K562 (cell line): ENCODE results near the gene SLC33A1. TPM values are rescaled to one million over a fixed set of nuclear protein-coding genes. Genes with fewer than 3 reads are reported as not detected.

Experiments
- BRD9 ChIP-seq: fragments of 450-650 bp; IDR thresholded peaks from 2 replicates; pipeline ENCODE4 v1.6.1; 2018; ENCODE audit warnings: low read depth; ENCODE audit not compliant: partially characterized antibody
- CCNT2 ChIP-seq: IDR thresholded peaks from 2 replicates; pipeline ENCODE4 v1.6.1; 2011; ENCODE audit warnings: borderline replicate concordance, low read depth, mild to moderate bottlenecking, moderate library complexity, mixed read lengths, low read length; ENCODE audit not compliant: insufficient read length; ENCODE audit errors: extremely low read depth
- CEBPB ChIP-seq: fragments of 450-650 bp; IDR thresholded peaks from 2 replicates; pipeline ENCODE4 v1.6.1; 2016; ENCODE audit warnings: missing genetic modification characterization, missing compliant biosample characterization
- ELF2 ChIP-seq: fragments of 250-450 bp; sonication (Bioruptor Pico); IDR thresholded peaks from 2 replicates; pipeline ENCODE4 v1.5.0; 2021; ENCODE audit warnings: mild to moderate bottlenecking
- EP300 ChIP-seq: IDR thresholded peaks from 2 replicates; pipeline ENCODE4 v1.6.1; 2012; ENCODE audit warnings: low read length, improper control_type of control experiment
- FOS ChIP-seq: IDR thresholded peaks from 3 replicates; pipeline ENCODE4 v1.6.1; 2011; ENCODE audit not compliant: insufficient read length; ENCODE audit errors: extremely low read depth
- FOXP1 ChIP-seq: sonication (generic); formaldehyde crosslinking; IDR thresholded peaks from 2 replicates; pipeline ENCODE4 v1.8.0; 2022; ENCODE audit warnings: mild to moderate bottlenecking, missing genetic modification reagents
- NBN ChIP-seq: fragments of 450-650 bp; IDR thresholded peaks from 2 replicates; pipeline ENCODE4 v1.6.1; 2016; ENCODE audit warnings: low read depth, mild to moderate bottlenecking
- RHOXF2B ChIP-seq: fragments of 250-450 bp; sonication (Bioruptor Pico); conservative IDR thresholded peaks from 2 replicates; pipeline ENCODE4 v1.5.1; 2021
- SMAD2 ChIP-seq: fragments of 150-350 bp; IDR thresholded peaks from 2 replicates; pipeline ENCODE4 v1.6.1; 2014; ENCODE audit warnings: low read depth, mild to moderate bottlenecking, low read length
- TRIM24 ChIP-seq, 2 experiments: fragments of 450-650 bp; IDR thresholded peaks; 2 replicates each; pipeline ENCODE4 v1.6.1; 2016
- YBX1 ChIP-seq: fragments of 450-650 bp; IDR thresholded peaks from 2 replicates; pipeline ENCODE4 v1.7.1; 2016; ENCODE audit warnings: mild to moderate bottlenecking
- ZNF239 ChIP-seq: fragments of 250-450 bp; sonication (Bioruptor Pico); IDR thresholded peaks from 2 replicates; pipeline ENCODE4 v1.4.0; 2020; ENCODE audit warnings: mild to moderate bottlenecking
- polyA plus RNA-seq, 8 experiments: library from polyadenylated mRNA; depleted of rRNA in 4 of 8; stranded (reverse) in 5 of 8; unstranded in 3 of 8; fragments of >200 nt; fragmentation: Nextera tagmentation in 2 of 8; fragmentation: Illumina TruSeq in 1 of 8; extraction: Ambion mirVana in 2 of 8; extraction: Trizol in 1 of 8; gene quantifications; 2 replicates each; pipeline versions ENCODE4 v1.2.1 to v1.2.3, GENCODE V29; 2011 to 2014; ENCODE audit warnings: inconsistent platforms in 1 of 8, missing spikeins in 1 of 8
- total RNA-seq, 7 experiments: library from RNA; depleted of rRNA in 6 of 7; stranded (reverse); fragments of >200 nt in 6 of 7; fragmentation: Illumina TruSeq in 2 of 7; extraction: Trizol in 2 of 7; gene quantifications; 2 replicates each; pipeline versions ENCODE4 v1.2.1 to v1.2.3, GENCODE V29; 2011 to 2021; ENCODE audit warnings: low replicate concordance in 1 of 7
- TF ChIP-seq, protein P1 (sequence below): fragments of 250-450 bp; sonication (Bioruptor Pico); IDR thresholded peaks from 2 replicates; pipeline ENCODE4 v1.5.0; 2020; ENCODE audit warnings: mild to moderate bottlenecking, borderline replicate concordance
- TF ChIP-seq, protein P2 (sequence below): sonication (generic); formaldehyde crosslinking; IDR thresholded peaks from 2 replicates; pipeline ENCODE4 v1.9.0; 2022; ENCODE audit warnings: mild to moderate bottlenecking, missing genetic modification reagents
- TF ChIP-seq, protein P3 (sequence below), 2 experiments: fragments of 450-650 bp; IDR thresholded peaks; 2 replicates each; pipeline ENCODE4 v1.6.1; 2018; ENCODE audit warnings: mild to moderate bottlenecking in 2 of 2, low read depth in 1 of 2; ENCODE audit not compliant: partially characterized antibody in 2 of 2
- TF ChIP-seq, protein P4 (sequence below): fragments of 250-450 bp; sonication (Bioruptor Pico); IDR thresholded peaks from 2 replicates; pipeline ENCODE4 v1.4.0; 2020; ENCODE audit warnings: borderline replicate concordance

The SLC33A1 gene
- total and polyA plus RNA-seq, 9 of the 15 experiments (the other 6 are each of a cell fraction or from before 2014, with no cell fraction given): 6.2 to 26.8 (median 19.6) TPM

DNA sequence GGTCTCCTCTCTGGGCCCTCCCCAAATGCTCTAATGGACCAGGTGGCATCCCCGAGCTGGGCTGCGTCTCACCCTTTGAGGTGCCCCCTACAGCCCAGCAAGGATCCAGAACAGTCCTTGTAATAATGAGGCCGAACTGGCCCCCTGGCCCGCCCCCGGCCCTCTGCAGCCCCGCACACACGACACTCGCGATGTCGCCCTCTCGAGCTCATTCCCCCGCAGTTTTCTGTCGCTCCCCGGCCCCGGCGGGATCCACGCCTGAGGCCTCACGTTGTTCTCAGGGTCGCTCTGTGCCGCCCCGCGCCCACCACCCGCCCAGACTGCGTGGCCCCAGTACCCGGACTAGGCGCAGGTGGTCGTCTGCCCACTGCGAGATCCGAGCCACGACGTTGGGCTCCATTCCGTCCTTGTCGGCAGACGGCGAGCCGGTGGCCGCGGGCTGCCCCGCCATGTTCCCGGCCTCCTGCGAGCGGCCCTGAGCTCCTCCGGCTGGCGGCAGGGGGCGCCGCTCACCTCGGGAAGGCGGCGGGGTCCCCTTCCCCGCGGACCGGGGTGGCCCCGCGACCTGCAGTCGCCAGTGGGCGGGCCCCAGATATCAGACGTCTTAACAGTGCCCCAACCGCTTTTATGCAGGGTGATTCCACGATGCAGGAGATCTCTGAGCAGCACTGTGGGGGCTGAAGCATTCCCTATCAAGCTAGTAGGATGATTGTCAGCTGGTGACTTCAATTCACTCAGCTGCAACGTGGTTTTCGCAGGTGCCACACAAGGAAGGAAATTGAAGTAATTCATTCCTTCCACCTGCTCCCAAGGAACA, 48.2 kb downstream of the SLC33A1 start, which contains the start of gene C3orf33 (continued):
- TF ChIP-seq, protein P1, sequence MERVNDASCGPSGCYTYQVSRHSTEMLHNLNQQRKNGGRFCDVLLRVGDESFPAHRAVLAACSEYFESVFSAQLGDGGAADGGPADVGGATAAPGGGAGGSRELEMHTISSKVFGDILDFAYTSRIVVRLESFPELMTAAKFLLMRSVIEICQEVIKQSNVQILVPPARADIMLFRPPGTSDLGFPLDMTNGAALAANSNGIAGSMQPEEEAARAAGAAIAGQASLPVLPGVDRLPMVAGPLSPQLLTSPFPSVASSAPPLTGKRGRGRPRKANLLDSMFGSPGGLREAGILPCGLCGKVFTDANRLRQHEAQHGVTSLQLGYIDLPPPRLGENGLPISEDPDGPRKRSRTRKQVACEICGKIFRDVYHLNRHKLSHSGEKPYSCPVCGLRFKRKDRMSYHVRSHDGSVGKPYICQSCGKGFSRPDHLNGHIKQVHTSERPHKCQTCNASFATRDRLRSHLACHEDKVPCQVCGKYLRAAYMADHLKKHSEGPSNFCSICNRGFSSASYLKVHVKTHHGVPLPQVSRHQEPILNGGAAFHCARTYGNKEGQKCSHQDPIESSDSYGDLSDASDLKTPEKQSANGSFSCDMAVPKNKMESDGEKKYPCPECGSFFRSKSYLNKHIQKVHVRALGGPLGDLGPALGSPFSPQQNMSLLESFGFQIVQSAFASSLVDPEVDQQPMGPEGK (CRISPR knock-in tag): no peak
- TF ChIP-seq CEBPB (tag) (no peak), FOS (no peak), YBX1 (no peak), SMAD2 (no peak), ZNF239 (CRISPR knock-in tag) (no peak), TRIM24 (IDR thresholded peaks at IDR 0.05) (no peak), CCNT2 (peak; percentile 89), ELF2 (CRISPR knock-in tag) (no peak), RHOXF2B (CRISPR knock-in tag) (no peak), NBN (no peak), EP300 (peak; percentile 17; the same call in 1 of the 2 replicates), BRD9 (no peak), FOXP1 (CRISPR knock-in tag) (0 out of 2 replicates have a peak, but pooled peaks have one; percentile 16)
- TF ChIP-seq, protein P2, sequence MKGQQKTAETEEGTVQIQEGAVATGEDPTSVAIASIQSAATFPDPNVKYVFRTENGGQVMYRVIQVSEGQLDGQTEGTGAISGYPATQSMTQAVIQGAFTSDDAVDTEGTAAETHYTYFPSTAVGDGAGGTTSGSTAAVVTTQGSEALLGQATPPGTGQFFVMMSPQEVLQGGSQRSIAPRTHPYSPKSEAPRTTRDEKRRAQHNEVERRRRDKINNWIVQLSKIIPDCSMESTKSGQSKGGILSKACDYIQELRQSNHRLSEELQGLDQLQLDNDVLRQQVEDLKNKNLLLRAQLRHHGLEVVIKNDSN (CRISPR knock-in tag): no peak
- TF ChIP-seq, protein P3, sequence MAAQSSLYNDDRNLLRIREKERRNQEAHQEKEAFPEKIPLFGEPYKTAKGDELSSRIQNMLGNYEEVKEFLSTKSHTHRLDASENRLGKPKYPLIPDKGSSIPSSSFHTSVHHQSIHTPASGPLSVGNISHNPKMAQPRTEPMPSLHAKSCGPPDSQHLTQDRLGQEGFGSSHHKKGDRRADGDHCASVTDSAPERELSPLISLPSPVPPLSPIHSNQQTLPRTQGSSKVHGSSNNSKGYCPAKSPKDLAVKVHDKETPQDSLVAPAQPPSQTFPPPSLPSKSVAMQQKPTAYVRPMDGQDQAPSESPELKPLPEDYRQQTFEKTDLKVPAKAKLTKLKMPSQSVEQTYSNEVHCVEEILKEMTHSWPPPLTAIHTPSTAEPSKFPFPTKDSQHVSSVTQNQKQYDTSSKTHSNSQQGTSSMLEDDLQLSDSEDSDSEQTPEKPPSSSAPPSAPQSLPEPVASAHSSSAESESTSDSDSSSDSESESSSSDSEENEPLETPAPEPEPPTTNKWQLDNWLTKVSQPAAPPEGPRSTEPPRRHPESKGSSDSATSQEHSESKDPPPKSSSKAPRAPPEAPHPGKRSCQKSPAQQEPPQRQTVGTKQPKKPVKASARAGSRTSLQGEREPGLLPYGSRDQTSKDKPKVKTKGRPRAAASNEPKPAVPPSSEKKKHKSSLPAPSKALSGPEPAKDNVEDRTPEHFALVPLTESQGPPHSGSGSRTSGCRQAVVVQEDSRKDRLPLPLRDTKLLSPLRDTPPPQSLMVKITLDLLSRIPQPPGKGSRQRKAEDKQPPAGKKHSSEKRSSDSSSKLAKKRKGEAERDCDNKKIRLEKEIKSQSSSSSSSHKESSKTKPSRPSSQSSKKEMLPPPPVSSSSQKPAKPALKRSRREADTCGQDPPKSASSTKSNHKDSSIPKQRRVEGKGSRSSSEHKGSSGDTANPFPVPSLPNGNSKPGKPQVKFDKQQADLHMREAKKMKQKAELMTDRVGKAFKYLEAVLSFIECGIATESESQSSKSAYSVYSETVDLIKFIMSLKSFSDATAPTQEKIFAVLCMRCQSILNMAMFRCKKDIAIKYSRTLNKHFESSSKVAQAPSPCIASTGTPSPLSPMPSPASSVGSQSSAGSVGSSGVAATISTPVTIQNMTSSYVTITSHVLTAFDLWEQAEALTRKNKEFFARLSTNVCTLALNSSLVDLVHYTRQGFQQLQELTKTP (IDR thresholded peaks at IDR 0.05; ENCODE audit: low read depth in 1 of 2, partially characterized antibody in 2 of 2): no peak
- TF ChIP-seq, protein P4, sequence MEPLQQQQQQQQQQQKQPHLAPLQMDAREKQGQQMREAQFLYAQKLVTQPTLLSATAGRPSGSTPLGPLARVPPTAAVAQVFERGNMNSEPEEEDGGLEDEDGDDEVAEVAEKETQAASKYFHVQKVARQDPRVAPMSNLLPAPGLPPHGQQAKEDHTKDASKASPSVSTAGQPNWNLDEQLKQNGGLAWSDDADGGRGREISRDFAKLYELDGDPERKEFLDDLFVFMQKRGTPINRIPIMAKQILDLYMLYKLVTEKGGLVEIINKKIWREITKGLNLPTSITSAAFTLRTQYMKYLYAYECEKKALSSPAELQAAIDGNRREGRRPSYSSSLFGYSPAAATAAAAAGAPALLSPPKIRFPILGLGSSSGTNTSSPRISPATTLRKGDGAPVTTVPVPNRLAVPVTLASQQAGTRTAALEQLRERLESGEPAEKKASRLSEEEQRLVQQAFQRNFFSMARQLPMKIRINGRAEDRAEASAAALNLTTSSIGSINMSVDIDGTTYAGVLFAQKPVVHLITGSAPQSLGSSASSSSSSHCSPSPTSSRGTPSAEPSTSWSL (CRISPR knock-in tag): no peak
